Measurements from ENCODE around the gene PLXNA4. TPM values are rescaled to one million over a fixed set of nuclear protein-coding genes. Genes with fewer than 3 reads are reported as not detected.
A peak's percentile ranks its signal among the peaks of the same experiment; 100 is the strongest.

The PLXNA4 gene
- total and polyA plus RNA-seq, 8 donors = 1.9 to 6.6 (median 3.4) TPM

GRCh38 chr7:132321387-132321786, 254.9 kb downstream of the PLXNA4 start:
- no peak overlapping the region for H3K27ac ChIP-seq
- no peaks in the 10 kb centered on the region for H3K9me3 ChIP-seq
- intact Hi-C loops (cut with DNase I) = no loop called here
- peaks cover 0 to 47% of the 10 kb centered on the region in 2 donors for H3K27me3 ChIP-seq
- H3K36me3 ChIP-seq = no peaks in the 10 kb centered on the region
- TF ChIP-seq CTCF (IDR thresholded peaks at IDR 0.05) = no peak
- no peak overlapping the region for H3K4me3 ChIP-seq
- DNase-seq (no peak), ATAC-seq (no peak)
- H3K4me1 ChIP-seq = peaks cover 0 to 8% of the 10 kb centered on the region in 2 donors

- intact Hi-C loops (cut with DNase I) = loop anchor here (5.0 to 10.0 kb wide), 2 partner anchors 255 to 263 kb away; partner anchors contain the start of gene PLXNA4 (in 1 of the 2)
- no peak overlapping the region for H3K27ac ChIP-seq
- H3K4me1 ChIP-seq = peaks cover 0 to 8% of the 10 kb centered on the region in 2 donors
- H3K4me3 ChIP-seq = no peak overlapping the region
- no peak for DNase-seq
- no peak for TF ChIP-seq CTCF (IDR thresholded peaks at IDR 0.05)
- no peaks in the 10 kb centered on the region for H3K9me3 ChIP-seq
- peaks cover 0 to 44% of the 10 kb centered on the region in 2 donors for H3K27me3 ChIP-seq
- H3K36me3 ChIP-seq = no peaks in the 10 kb centered on the region
- no peak for ATAC-seq
Observed at GRCh38 chr7:132319481-132319880, 256.8 kb downstream of the PLXNA4 start.

- Histone ChIP-seq H3K4me1 (peaks cover 0 to 8% of the 10 kb centered on the region in 2 donors), H3K4me3 (no peak overlapping the region), H3K9me3 (no peaks in the 10 kb centered on the region), H3K36me3 (no peaks in the 10 kb centered on the region), H3K27ac (no peak overlapping the region), H3K27me3 (peaks cover 0 to 44% of the 10 kb centered on the region in 2 donors)
- peak; percentile 69 to 86 for TF ChIP-seq CTCF (IDR thresholded peaks at IDR 0.05)
- DNase-seq (peak; percentile 80 to 92 (median 87)), ATAC-seq (peak; percentile 98)
- intact Hi-C loops (cut with DNase I) = loop anchor here (5.0 to 10.0 kb wide), 2 partner anchors 256 to 264 kb away; partner anchors contain the start of gene PLXNA4 (in 1 of the 2)
Observed at GRCh38 chr7:132318352-132319318, 257.6 kb downstream of the PLXNA4 start.

- Histone ChIP-seq H3K36me3 (no peaks in the 10 kb centered on the region), H3K4me1 (peaks cover 0 to 8% of the 10 kb centered on the region in 2 donors), H3K27me3 (peaks cover 0 to 44% of the 10 kb centered on the region in 2 donors), H3K9me3 (no peaks in the 10 kb centered on the region), H3K27ac (no peak overlapping the region), H3K4me3 (no peak overlapping the region)
- DNase-seq (no peak), ATAC-seq (no peak)
- no peak for TF ChIP-seq CTCF (IDR thresholded peaks at IDR 0.05)
- intact Hi-C loops (cut with DNase I) = loop anchor here (5.0 to 10.0 kb wide), 2 partner anchors 257 to 264 kb away; partner anchors contain the start of gene PLXNA4 (in 1 of the 2)
Observed at GRCh38 chr7:132317701-132318351, 258.4 kb downstream of the PLXNA4 start.
